Fibroblast of skin of right quadriceps (primary cell): ENCODE measurements around the gene SACM1L.

Experiments used
- DNase-seq: peaks from one replicate; pipeline ENCODE4 v3.0.0-alpha.2; 2013

The SACM1L gene

GRCh38 chr3:45688882-45689786 lies at the start of gene SACM1L:
Gene SACM1L, plus strand, starts transcription at chr3:45689396. Its CDS starts 70 bp downstream, at chr3:45689466.
- DNase-seq = peak; percentile 99

- DNase-seq = no peak
Observed at GRCh38 chr3:45640091-45640507, 49.1 kb upstream of the SACM1L start.

GRCh38 chr3:45640724-45641361 lies 48.4 kb upstream of the SACM1L start:
- no peak for DNase-seq

- DNase-seq = no peak
Observed at GRCh38 chr3:45641756-45642155, 47.4 kb upstream of the SACM1L start.

GRCh38 chr3:45642731-45643152 lies 46.5 kb upstream of the SACM1L start:
- peak; percentile 52 for DNase-seq

- DNase-seq = peak; percentile 75
Observed at GRCh38 chr3:45644063-45644790, 45.0 kb upstream of the SACM1L start.

- peak; percentile 89 for DNase-seq
Observed at GRCh38 chr3:45644791-45645201, 44.4 kb upstream of the SACM1L start.

GRCh38 chr3:45646051-45646585 lies 43.1 kb upstream of the SACM1L start:
- no peak for DNase-seq

GRCh38 chr3:45647148-45647619 lies 42.0 kb upstream of the SACM1L start:
- DNase-seq = peak; percentile 87

GRCh38 chr3:45653205-45653604 lies 36.0 kb upstream of the SACM1L start:
- DNase-seq = no peak

GRCh38 chr3:45654397-45654944 lies 34.7 kb upstream of the SACM1L start:
- no peak for DNase-seq

GRCh38 chr3:45655906-45656305 lies 33.3 kb upstream of the SACM1L start:
- peak; percentile 33 for DNase-seq

- peak; percentile 93 for DNase-seq
Observed at GRCh38 chr3:45656575-45657363, 32.4 kb upstream of the SACM1L start.

GRCh38 chr3:45657853-45658252 lies 31.3 kb upstream of the SACM1L start:
- no peak for DNase-seq

GRCh38 chr3:45659661-45660566 lies 29.3 kb upstream of the SACM1L start:
- DNase-seq = peak; percentile 76

- no peak for DNase-seq
Observed at GRCh38 chr3:45660567-45660901, 28.7 kb upstream of the SACM1L start.

- no peak for DNase-seq
Observed at GRCh38 chr3:45664578-45664977, 24.6 kb upstream of the SACM1L start.

- peak; percentile 31 for DNase-seq
Observed at GRCh38 chr3:45665101-45665572, 24.1 kb upstream of the SACM1L start.

- DNase-seq = peak; percentile 75
Observed at GRCh38 chr3:45666757-45667431, 22.3 kb upstream of the SACM1L start.

- DNase-seq = no peak
Observed at GRCh38 chr3:45667569-45667934, 21.6 kb upstream of the SACM1L start.
